ENCODE measurements around the gene ALDH1L1. TPM values are rescaled to one million over a fixed set of nuclear protein-coding genes. Genes with fewer than 3 reads are reported as not detected.

The ALDH1L1 gene
- polyA plus RNA-seq, 1 donor, result 40.4 TPM

DNA sequence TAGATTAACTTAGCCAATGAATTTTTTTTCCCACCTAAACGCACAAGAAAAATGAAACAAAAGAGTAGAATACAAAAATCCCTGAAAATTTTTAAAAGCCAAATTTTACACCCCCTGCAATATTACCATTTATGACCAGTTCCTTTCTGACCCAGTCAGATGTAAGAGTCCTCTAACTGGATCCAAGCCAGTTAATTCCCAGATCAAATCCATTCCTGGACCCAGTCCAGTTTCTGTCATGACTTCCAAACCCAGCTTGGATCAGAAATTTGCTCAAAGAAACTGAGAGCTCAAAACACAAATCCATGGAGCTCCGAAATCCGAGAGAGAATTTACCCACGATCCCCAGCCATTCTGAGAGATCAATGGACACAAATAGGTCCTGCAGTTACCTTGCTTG lies 17.0 kb upstream of the ALDH1L1 start:
- H3K27me3 ChIP-seq (ENCODE audit: control insufficient read depth, insufficient read depth, low read length), result no peaks in the 10 kb centered on the region
- H3K4me1 ChIP-seq (ENCODE audit: control insufficient read depth, insufficient read depth, low read length), result no peaks in the 10 kb centered on the region
- no peak for DNase-seq
- no peaks in the 10 kb centered on the region for H3K36me3 ChIP-seq (ENCODE audit: control insufficient read depth, insufficient read depth, low read length)
- no CpG with 5 or more reads among the region's 4 CpGs for WGBS (ENCODE audit: insufficient coverage, low lambda C conversion rate)
- H3K27ac ChIP-seq (ENCODE audit: low read length), result no peak overlapping the region
- H3K9me3 ChIP-seq (ENCODE audit: control insufficient read depth, low read depth, low read length), result peaks cover 4% of the 10 kb centered on the region
- H3K4me3 ChIP-seq (ENCODE audit: low read length), result no peak overlapping the region

DNA sequence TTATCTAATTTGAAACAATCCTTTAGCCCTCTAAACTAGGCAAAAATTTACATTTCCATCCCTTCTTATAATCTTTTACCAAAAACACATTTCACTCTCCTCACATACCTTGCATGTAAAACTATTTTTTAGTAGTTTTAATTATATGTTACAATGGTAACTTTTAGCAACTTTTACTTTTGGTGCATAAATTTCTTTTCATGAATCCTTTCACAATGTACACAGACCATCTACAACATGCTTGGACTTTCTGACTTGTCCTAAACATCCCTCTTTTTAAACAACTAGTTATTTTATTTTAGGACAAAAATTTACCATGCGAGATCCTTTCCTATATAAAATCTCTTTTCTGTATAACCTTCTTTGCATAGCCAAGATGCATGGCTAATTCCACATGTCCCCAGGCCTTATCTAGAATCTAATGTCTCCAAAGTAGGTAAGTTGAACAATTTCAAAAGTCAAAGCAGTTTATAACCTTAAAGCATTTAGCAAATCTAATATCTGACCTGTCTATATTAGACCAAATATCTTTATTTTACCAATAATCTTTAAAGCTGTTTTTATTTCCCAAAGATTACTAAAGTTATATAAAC lies 14.4 kb upstream of the ALDH1L1 start:
- H3K36me3 ChIP-seq (ENCODE audit: control insufficient read depth, insufficient read depth, low read length), result no peaks in the 10 kb centered on the region
- H3K4me3 ChIP-seq (ENCODE audit: low read length), result no peak overlapping the region
- WGBS (ENCODE audit: insufficient coverage, low lambda C conversion rate), result 73% methylated on average over 1 of the region's 1 CpG
- no peak for DNase-seq
- no peaks in the 10 kb centered on the region for H3K4me1 ChIP-seq (ENCODE audit: control insufficient read depth, insufficient read depth, low read length)
- no peak overlapping the region for H3K27ac ChIP-seq (ENCODE audit: low read length)
- peaks cover 4% of the 10 kb centered on the region for H3K9me3 ChIP-seq (ENCODE audit: control insufficient read depth, low read depth, low read length)
- H3K27me3 ChIP-seq (ENCODE audit: control insufficient read depth, insufficient read depth, low read length), result no peaks in the 10 kb centered on the region

DNA sequence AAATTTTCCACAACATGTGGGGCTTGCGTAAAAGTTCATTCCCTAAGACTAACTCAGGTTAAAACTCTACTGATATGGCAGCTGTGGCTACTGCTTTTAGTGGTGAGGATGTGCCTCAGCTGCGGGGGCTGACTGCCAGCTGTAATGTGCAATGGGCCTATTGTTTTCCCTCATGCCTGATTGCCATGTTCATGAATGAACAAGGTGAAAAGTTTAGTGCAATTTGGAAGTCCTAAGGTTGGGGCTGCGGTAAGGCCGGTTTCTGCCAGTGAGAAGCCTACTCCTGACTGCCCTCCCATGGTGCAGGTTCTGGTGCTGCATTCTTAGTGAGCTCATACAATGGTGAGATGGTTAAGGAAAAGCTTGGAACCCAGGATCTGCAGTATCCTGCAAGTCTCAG lies 10.9 kb upstream of the ALDH1L1 start:
- Histone ChIP-seq H3K4me1 (ENCODE audit: control insufficient read depth, insufficient read depth, low read length) (no peaks in the 10 kb centered on the region), H3K27ac (ENCODE audit: low read length) (no peak overlapping the region), H3K36me3 (ENCODE audit: control insufficient read depth, insufficient read depth, low read length) (no peaks in the 10 kb centered on the region), H3K4me3 (ENCODE audit: low read length) (no peak overlapping the region), H3K27me3 (ENCODE audit: control insufficient read depth, insufficient read depth, low read length) (no peaks in the 10 kb centered on the region), H3K9me3 (ENCODE audit: control insufficient read depth, low read depth, low read length) (peaks cover 4% of the 10 kb centered on the region)
- WGBS (ENCODE audit: insufficient coverage, low lambda C conversion rate), result no CpG with 5 or more reads among the region's 4 CpGs
- DNase-seq, result no peak

DNA sequence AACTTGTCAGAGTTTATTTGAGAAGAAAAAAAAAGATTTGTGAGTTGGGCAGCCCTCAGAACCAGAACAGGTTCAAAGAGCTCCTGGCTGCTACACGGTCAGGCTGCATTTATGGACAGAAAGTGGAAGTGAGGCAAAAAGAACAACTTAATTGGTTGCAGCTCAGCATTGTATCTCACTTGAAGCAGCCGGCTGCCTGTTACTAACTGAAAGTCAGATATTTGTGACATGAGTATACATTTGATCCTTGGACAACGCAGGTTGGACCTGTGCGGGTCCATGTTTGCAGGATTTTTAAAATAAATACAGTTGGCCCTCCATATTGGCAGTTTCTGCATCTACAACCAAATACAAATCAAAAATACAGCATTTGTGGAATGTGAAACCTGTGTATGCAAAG lies 7.5 kb upstream of the ALDH1L1 start:
- Histone ChIP-seq H3K9me3 (ENCODE audit: control insufficient read depth, low read depth, low read length) (no peaks in the 10 kb centered on the region), H3K36me3 (ENCODE audit: control insufficient read depth, insufficient read depth, low read length) (no peaks in the 10 kb centered on the region), H3K4me1 (ENCODE audit: control insufficient read depth, insufficient read depth, low read length) (no peaks in the 10 kb centered on the region), H3K4me3 (ENCODE audit: low read length) (no peak overlapping the region), H3K27ac (ENCODE audit: low read length) (no peak overlapping the region), H3K27me3 (ENCODE audit: control insufficient read depth, insufficient read depth, low read length) (no peaks in the 10 kb centered on the region)
- no CpG with 5 or more reads among the region's 4 CpGs for WGBS (ENCODE audit: insufficient coverage, low lambda C conversion rate)
- DNase-seq, result no peak

DNA sequence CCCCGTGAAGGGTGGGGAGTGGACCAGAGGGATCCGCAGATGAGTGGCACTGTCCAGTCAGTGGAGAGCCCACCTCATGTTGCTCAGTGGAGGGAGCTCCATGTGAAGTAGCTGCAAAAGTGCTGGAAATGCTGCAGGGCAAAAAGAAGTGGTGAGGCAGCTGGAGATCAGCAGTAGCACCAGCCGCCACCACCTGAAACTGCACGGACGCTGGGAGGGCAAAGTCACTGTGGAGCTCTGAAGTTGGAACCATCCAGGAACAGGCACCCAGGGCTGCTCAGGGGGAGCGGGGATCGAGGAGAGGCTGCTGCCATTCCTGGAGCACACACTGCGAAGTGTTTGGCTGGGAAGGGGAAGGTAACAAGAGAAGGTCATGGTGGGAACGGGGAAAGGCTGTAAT lies 6.4 kb upstream of the ALDH1L1 start:
- WGBS (ENCODE audit: insufficient coverage, low lambda C conversion rate), result 75% methylated on average over 1 of the region's 9 CpGs

DNA sequence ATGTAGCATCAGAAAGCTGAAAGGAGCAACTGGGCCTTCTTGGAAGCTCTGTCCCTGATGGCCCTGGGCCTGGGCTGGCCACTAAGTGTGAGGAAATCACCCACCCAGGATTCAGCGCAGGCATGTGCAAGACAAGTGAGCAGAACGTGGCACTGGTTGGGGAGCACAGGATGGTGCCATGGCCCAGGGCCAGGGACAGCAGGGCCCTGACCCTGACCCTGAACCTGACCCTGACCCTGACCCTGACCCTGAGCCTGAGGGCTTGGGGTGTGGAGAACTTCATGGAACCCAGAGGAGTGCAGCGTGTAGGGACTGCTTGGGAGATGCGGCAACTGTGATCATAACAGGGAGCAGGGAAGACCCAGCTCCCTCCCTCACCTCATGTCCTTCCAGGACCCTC lies 5.9 kb upstream of the ALDH1L1 start:
- Histone ChIP-seq H3K4me1 (ENCODE audit: control insufficient read depth, insufficient read depth, low read length) (peaks cover 2% of the 10 kb centered on the region), H3K9me3 (ENCODE audit: control insufficient read depth, low read depth, low read length) (no peaks in the 10 kb centered on the region), H3K27me3 (ENCODE audit: control insufficient read depth, insufficient read depth, low read length) (peaks cover 3% of the 10 kb centered on the region), H3K27ac (ENCODE audit: low read length) (no peak overlapping the region), H3K4me3 (ENCODE audit: low read length) (no peak overlapping the region), H3K36me3 (ENCODE audit: control insufficient read depth, insufficient read depth, low read length) (no peaks in the 10 kb centered on the region)
- WGBS (ENCODE audit: insufficient coverage, low lambda C conversion rate), result no CpG with 5 or more reads among the region's 4 CpGs
- DNase-seq, result no peak

More for the DNA sequence above, 6.4 kb upstream of the ALDH1L1 start:
- no peaks in the 10 kb centered on the region for H3K36me3 ChIP-seq (ENCODE audit: control insufficient read depth, insufficient read depth, low read length)
- peaks cover under 1% of the 10 kb centered on the region for H3K27me3 ChIP-seq (ENCODE audit: control insufficient read depth, insufficient read depth, low read length)
- DNase-seq, result no peak
- H3K9me3 ChIP-seq (ENCODE audit: control insufficient read depth, low read depth, low read length), result no peaks in the 10 kb centered on the region
- no peaks in the 10 kb centered on the region for H3K4me1 ChIP-seq (ENCODE audit: control insufficient read depth, insufficient read depth, low read length)
- no peak overlapping the region for H3K4me3 ChIP-seq (ENCODE audit: low read length)
- H3K27ac ChIP-seq (ENCODE audit: low read length), result no peak overlapping the region

DNA sequence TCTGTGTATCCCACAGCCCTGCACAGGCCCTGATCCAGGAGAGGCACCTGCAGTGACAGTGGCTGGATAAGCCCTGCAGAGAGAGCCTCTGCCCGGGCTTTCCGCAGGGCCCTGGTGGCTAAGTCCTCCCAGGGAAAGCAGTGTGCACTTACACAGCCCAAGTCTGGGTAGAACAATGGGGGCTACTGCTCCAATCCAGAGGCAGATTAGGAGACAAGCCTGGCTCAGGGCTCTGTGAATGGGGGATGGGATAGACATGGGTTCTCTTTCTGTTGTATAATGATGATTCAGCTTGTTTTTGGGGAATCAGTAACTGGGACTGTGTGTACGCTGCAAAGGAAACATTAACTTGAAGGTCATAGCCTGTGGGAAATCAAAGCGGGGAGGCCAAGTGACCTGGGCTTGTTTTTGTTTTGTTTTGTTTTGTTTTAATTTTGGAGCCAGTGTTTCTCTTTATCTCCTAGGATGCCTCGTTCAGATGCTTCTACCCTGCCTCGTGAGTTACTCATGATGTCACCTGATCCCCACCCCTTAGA lies 4.1 kb upstream of the ALDH1L1 start:
- H3K9me3 ChIP-seq (ENCODE audit: control insufficient read depth, low read depth, low read length), result no peaks in the 10 kb centered on the region
- WGBS (ENCODE audit: insufficient coverage, low lambda C conversion rate), result no CpG with 5 or more reads among the region's 6 CpGs
- H3K27ac ChIP-seq (ENCODE audit: low read length), result no peak overlapping the region

DNA sequence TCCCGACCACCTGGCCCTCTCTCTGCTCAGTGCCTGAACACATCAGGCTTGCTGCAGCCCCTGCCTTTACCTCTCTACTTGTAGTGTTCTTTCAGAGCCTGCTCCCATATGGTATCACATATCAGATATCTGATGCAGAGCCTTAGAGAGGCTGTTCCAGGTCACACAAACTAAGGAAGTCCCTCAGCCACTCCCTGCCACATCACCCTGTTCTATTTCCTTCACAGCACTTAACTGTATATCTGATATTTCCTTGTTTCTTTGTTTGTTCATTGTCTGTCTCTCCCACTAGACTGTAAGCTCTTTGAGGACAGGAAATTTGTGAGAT lies 976 bp upstream of the ALDH1L1 start:
- no CpG with 5 or more reads among the region's 1 CpG for WGBS (ENCODE audit: insufficient coverage, low lambda C conversion rate)
- Histone ChIP-seq H3K27me3 (ENCODE audit: control insufficient read depth, insufficient read depth, low read length) (peaks cover 12% of the 10 kb centered on the region), H3K36me3 (ENCODE audit: control insufficient read depth, insufficient read depth, low read length) (no peaks in the 10 kb centered on the region), H3K9me3 (ENCODE audit: control insufficient read depth, low read depth, low read length) (no peaks in the 10 kb centered on the region), H3K4me3 (ENCODE audit: low read length) (peak overlapping the region; percentile 80), H3K4me1 (ENCODE audit: control insufficient read depth, insufficient read depth, low read length) (peaks cover 4% of the 10 kb centered on the region), H3K27ac (ENCODE audit: low read length) (peak overlapping the region; percentile 93)
- DNase-seq, result peak in 1 of 2 donors; percentile 35

More for the DNA sequence above, 4.1 kb upstream of the ALDH1L1 start:
- Histone ChIP-seq H3K4me1 (ENCODE audit: control insufficient read depth, insufficient read depth, low read length) (peaks cover 4% of the 10 kb centered on the region), H3K27me3 (ENCODE audit: control insufficient read depth, insufficient read depth, low read length) (peaks cover 10% of the 10 kb centered on the region), H3K36me3 (ENCODE audit: control insufficient read depth, insufficient read depth, low read length) (no peaks in the 10 kb centered on the region), H3K4me3 (ENCODE audit: low read length) (no peak overlapping the region)
- DNase-seq, result no peak

DNA sequence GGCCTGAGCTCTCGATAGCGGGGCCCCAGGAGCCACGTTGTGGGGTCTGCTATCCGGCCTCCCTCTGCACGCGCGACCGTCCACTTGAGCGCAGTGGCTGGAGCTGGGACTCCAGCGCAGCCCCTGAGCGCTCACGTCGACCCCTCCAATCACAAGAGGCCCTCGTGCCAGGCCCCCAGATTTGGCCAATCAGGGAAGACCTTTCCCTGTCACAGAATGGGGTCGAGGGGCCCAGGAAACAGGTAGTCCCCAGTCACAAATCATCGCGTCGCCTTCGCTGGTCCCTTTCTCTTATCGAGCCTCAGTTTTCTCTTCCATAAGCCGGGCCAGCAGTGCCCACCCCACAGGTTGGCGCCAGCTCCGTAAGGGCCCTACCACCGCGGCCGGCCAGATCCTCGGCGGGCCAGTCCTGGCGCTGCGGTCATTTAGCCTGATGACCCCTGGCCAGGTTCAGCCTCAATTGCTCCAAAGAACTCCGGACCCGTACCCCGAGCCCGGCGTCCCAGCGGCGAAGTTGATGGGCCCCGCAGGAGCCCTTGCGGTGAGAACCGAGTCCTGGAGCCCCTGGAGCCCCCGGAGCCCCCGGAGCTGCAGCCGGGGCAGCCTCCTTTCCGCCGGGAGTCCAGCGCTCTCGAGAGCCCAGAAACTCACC lies 435 bp downstream of the ALDH1L1 start:
- no CpG with 5 or more reads among the region's 47 CpGs for WGBS (ENCODE audit: insufficient coverage, low lambda C conversion rate)
- Histone ChIP-seq H3K9me3 (ENCODE audit: control insufficient read depth, low read depth, low read length) (no peaks in the 10 kb centered on the region), H3K4me3 (ENCODE audit: low read length) (peak overlapping the region; percentile 80), H3K27me3 (ENCODE audit: control insufficient read depth, insufficient read depth, low read length) (peaks cover 12% of the 10 kb centered on the region), H3K27ac (ENCODE audit: low read length) (peak overlapping the region; percentile 93), H3K36me3 (ENCODE audit: control insufficient read depth, insufficient read depth, low read length) (no peaks in the 10 kb centered on the region), H3K4me1 (ENCODE audit: control insufficient read depth, insufficient read depth, low read length) (peaks cover 4% of the 10 kb centered on the region)
- peak; percentile 58 to 83 for DNase-seq

DNA sequence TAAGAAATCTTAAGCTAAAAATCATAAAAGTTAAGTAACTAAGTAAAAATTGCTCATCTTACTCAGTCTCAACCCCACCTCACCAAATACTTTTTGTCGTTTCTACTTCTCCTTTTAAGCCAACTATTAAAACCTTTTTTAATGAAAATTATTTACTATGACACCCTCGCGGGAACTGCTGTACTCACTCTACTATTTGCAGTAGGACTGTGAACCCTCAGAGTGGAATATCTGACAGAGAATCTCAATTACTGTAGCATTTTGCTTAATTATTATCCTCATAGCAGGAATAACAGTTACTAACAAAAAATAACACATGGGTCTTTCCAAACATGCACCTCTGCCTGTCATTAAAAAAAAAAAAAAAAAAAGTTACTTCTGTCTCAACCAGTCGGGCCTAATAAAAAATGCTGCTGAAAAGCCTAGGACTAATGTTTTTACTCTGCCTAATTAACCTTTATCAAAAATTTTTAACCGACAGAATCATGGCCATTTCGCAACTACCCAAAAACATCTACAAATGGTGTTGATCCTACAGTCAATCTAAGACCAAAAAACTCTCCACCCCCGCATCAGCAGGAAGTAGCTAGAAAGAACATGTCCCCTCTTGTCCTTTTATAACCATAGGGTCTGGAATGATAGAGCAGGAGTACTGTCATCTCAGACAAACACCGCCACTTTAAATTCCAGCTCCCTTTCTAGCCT lies 10.2 kb downstream of the ALDH1L1 start:
- Histone ChIP-seq H3K9me3 (ENCODE audit: control insufficient read depth, low read depth, low read length) (no peaks in the 10 kb centered on the region), H3K4me1 (ENCODE audit: control insufficient read depth, insufficient read depth, low read length) (peaks cover 17% of the 10 kb centered on the region), H3K27me3 (ENCODE audit: control insufficient read depth, insufficient read depth, low read length) (no peaks in the 10 kb centered on the region), H3K4me3 (ENCODE audit: low read length) (no peak overlapping the region), H3K27ac (ENCODE audit: low read length) (peak overlapping the region; percentile 56), H3K36me3 (ENCODE audit: control insufficient read depth, insufficient read depth, low read length) (no peaks in the 10 kb centered on the region)
- WGBS (ENCODE audit: insufficient coverage, low lambda C conversion rate), result 29% methylated on average over 4 of the region's 8 CpGs
- peak in 1 of 2 donors; percentile 29 for DNase-seq
